Renal cortex interstitium (tissue), 11 donors: ENCODE data around the gene AKAP13. TPM values are rescaled to one million over a fixed set of nuclear protein-coding genes. Genes with fewer than 3 reads are reported as not detected.

Experiments
- DNase-seq, 11 donors: peaks; one replicate each; pipeline ENCODE4 v3.0.0-alpha.2; 2013; ENCODE audit warnings: low read depth in 9 of 11, low spot score in 4 of 11; ENCODE audit errors: extremely low read depth in 1 of 11
- polyA plus RNA-seq, 3 donors: library from polyadenylated mRNA; unstranded; fragments of 120-200 nt; gene quantifications; one replicate each; pipeline ENCODE4 v1.2.1, GENCODE V29; 2013; ENCODE audit not compliant: insufficient read length in 3 of 3

Gene AKAP13
- polyA plus RNA-seq, 3 donors, result 90.0 to 91.2 (median 91.2) TPM

DNA sequence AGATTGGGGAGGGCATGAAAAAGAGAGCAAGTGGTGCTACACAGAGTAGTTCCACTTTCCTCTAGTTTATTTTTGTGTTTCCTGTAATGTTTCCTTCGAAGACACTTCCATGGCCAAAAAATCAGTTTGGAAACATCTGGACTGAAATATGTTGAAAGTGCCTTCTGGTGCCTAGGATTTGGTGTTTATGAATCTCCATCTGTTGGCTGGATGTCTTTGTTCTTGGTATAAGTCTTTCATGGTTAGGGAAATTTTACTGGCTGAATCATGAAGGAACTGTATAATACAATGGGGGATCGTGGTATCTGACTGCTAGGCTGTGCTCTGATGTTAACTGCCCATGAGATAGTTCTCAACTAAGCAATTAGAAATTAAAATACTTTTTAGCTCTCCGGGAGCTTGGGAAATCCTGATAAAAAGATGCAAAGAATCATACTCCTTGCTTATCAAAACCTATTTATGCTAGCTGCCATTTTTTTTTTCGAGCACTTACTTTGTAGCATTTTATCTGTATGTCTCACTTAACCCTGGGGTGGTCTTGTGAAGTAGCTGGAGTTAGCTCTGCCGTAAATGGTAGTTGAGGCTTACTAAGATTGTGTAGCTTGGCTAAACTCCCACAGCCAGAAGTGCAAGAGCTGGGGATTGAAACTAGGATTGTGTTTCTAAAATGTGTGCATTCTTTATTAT is 21.9 kb downstream of the AKAP13 start:
- no peak for DNase-seq

DNA sequence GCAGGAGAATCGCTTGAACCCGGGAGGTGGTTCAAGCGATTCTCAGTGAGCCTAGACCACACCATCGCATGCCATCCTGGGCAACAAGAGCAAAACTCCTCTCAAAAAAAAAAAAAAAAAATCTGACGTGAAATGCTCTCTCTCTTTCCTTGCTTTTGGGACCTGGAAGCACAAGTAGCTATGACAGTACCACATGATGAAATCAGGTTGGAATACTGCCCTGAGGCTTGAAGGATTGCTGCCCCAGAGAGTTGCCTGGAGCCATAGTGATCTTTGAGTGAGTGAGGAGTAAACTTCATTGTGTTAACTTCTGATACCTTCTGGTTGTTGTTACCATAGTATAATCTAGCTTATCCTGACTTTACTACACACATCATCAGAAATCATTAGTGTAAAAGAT is 23.3 kb downstream of the AKAP13 start:
- DNase-seq, result no peak

DNA sequence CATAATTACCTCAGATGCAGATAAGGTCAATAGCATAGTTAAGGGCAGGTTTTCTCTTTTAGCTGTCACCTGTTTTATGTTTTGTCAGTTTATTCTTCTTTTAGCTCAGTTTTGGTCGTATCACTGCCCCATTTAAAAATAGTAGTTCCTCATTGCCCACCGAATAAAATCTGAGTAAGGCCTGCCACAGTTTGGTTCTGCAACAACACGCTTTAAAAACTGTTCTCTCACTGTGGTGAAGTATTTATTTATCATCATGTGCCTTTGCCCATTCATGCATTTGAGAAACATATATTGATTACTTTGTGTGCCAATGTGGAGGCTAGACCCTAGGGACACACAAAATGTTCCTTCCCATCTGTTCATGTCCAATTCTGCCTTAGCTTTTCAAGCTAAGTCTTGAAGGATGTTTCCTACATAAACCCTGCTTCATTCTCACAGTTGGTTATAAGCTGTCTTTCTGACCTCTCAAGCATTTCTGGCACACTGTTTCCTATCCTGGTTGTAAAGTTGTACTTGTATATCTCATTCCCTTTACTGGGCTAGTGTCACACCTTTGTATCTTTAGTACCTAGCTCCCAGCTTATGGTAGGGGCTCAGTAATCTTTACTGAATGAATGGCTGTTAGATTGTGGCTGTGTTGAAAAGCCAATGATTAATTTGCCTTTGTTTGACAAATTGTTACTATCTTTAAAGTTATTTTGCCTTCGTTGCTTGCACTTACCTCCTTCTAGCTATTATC is 23.9 kb downstream of the AKAP13 start:
- DNase-seq, result no peak

DNA sequence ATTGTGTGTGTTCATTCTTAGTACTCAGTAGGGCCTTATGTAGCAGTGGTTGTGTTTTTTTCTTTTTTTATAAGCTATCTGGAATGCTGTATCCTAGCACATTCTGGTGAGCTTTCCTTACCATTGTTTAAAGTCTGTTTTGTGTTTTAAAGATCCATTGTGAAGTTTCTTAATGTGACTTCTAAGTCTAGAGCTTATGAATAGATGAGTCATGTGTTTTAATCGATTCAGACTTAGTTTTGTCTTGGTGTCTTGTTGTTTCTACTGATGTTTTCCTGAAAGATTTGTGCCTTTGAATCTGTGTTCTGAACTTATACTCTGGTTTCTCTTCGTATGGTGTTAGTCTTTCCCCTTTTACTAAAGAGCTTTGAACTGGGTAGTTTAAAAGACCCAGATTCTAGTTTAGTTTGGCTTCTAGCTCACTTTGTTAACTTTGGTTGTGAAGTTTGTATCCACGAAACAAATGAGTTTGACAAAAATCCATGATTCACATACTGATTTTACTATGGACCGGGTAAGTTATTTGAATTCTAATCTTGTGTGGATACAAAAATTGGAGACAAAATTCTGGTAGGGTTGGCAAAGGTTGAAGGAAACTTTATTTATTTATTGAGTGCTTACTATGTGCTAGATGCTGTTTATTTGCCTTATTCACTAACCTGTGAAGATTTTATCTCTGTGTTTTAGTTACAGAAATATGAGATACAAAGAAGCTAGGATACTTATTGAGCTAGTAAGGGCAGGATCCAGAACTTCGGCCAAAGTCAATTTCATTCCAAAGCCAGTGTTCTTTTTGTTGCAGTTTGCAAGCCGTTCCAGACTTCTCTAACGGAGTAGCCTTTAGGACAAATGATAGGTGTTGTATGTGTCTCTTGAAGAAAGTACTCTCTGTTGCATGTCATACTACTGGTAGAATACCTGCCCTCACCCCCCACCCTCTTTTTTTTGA is 24.8 kb downstream of the AKAP13 start:
- no peak for DNase-seq

DNA sequence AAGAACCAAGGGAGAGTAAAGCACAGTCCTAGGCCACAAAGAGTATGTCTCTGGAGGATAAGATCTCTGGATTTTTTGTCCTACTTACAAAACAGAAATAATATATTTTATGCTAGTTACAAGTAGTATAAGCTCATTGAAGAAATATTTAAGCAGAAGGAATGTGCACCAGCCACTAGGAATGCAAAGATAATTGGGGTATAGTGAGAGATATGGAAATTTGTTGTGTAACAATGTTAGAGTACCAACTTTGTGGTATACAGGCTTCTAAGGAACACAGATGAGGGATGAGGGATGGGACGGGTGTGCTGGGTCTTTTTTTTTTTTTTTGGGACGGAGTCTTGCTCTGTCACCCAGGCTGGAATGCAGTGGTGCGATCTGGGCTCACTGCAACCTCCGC is 26.5 kb downstream of the AKAP13 start:
- DNase-seq, result no peak

DNA sequence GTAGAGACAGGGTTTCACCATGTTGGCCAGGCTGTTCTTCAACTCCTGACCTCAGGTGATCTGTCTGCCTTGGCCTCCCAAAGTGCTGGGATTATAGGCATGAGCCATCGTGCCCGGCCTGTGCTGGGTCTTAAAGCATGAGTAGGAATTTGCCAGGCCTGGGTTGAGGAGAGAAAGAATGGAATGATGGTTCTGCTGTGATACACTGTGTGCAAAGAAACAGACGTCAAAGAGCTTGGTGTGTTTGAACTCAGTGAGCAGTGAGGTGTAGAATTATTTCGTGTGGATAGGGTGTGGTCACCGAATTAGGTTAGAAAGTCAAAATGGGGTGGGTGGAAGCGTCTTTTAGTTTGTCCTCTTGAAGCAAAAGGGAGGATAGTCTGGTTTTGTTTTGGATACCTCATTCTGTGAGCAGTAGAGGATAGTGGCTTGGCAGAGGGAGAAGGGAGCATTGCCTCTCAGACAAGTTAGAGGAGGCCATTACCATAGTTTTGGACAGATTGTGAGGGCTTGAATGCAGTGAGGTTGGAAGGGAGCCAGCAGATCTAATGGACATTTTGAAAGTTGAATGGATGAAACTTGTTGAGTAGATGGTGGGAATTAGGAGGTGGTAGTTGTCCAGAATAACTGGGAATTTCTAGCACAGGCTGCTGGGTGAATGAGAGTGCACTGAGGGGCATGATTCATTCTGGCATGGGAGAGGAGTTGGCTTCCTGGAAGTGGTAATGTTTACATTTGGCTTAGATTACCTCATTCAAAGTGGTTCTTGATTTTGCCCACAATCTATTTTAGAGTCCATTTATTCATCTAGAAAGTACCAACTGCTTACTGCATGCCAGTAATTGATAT is 27.2 kb downstream of the AKAP13 start:
- DNase-seq, result no peak

DNA sequence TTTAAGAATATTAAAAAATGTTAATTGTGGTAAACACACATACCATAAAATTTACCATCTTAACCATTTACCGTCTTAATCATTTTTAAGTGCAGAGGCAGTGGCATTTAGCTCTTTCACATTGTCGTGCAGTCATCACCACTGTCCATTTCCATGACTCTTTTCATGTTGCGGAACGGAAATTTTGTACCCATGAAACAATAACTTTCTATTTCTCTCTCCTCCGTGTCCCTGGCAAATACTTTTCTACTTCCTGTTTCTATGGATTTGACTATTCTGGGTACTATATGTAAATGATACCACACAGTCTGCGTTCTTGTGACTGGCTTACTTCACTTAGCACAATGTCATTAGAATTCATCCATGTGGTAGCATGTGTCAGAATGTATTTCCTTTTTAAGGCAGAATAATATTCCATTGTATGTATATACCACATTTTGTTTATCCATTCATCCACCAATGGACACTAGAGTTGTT is 27.9 kb downstream of the AKAP13 start:
- DNase-seq, result no peak

DNA sequence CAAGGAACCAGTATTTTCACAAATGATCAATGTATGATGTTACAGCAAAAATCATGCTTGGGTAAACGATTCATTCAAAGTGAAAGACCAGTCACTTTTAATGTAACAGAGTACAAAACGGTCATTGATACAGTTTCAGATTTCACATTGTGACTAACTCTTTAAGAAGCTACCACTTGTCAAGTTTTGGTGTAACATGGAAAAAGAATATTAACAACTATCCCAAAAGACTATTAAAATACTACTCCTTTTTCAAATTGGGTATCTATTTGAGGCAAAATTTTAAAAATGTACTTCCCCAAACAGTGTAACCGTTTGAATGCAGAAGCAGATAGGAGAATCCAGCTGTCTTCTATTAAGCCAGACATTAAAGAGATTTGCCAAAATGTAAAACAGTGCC is 31.7 kb downstream of the AKAP13 start:
- no peak for DNase-seq

DNA sequence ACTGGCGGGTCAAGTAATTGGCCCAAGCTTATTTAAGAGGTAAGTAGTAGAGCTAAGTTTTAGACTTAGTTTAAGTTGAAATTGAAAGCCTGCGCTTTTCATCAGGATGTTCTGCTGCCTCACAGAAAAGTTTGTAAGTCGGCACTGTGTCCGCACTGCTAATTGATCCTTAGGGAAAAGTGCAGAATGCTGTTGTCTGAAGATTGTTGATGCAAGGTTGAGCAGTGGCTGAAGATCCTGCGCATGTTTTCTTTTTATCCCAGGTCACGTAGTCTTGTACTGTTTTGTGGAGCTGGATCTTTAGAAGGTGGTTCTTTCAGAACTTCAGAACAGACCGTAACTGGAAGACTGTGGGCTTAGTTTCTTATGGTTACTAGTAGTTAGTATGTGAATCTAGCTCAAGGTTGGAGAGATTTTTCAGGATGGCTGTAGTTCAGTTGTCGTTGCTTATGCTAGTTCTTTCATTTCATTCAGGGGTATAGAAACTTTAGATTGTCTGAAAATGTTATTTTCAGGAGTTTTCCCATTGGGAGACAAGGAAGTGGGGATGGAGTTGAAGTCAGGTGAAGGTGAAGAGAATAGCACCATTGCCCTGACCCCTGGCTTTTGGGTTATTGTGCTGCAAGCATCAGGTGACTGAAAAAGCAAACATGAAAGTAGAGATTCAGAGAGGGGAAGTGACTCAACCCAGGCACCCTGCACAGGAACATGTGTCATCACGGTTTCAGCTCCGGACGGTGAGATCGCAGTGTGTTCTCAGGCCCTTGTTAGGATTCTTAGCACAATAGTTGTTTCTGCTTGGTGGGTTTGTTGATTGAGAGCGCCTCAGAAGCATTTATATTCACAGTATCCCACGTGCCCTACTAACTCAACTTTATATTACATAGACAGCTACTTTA is 32.8 kb downstream of the AKAP13 start:
- no peak for DNase-seq

DNA sequence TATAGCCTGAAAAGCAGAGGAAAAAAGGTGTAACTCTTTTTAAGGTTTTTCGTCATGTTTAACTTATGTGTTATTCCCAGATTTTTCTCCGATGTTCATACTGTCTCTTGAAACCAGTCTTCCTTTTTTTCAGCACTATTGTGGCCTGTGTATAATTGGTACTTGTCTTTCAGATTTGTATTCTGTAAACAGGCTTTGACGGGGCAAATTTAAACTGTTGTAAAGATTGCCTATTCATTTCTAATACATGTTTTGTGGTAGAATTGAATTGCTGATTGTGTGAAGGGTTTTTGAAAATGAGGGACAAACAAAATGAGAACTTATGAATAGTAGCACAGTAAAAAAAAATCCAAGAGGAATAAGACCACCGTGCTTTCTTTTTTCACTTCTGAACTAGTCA is 33.6 kb downstream of the AKAP13 start:
- DNase-seq, result no peak

DNA sequence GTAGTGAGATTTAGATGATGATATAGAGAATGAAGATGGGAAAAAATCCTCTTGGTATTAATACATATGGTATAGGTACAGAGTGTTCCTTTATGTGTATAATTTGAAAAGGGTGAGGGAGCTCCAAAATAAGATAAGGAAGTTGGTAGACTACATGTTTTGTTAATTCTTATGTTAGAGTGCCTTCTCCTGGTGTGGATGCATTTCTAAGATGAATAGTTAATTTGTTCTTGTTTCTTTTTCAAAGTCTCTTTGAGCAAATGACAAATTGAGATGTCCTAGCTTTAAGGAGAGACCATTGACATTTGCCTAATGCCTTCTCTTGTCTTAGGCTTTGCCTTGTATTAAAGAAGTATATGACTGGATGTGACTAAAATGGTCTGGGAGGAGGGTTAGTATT is 34.1 kb downstream of the AKAP13 start:
- no peak for DNase-seq

DNA sequence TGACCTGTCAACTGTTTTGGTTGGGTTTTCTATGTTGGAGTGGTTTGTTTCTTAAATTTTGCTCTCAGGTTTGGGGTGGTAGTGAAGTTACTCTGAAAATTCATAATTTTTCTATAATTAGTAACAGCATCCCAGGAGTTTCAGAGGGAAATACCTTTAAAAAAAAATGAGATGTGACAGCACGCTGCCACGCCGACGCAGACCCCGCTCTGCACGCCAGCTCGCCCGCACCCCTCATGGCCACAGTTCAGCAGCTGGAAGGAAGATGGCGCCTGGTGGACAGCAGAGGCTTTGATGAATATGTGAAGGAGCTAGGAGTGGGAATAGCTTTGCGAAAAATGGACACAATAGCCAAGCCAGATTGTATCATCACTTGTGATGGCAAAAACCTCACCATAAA is 34.6 kb downstream of the AKAP13 start:
- no peak for DNase-seq

DNA sequence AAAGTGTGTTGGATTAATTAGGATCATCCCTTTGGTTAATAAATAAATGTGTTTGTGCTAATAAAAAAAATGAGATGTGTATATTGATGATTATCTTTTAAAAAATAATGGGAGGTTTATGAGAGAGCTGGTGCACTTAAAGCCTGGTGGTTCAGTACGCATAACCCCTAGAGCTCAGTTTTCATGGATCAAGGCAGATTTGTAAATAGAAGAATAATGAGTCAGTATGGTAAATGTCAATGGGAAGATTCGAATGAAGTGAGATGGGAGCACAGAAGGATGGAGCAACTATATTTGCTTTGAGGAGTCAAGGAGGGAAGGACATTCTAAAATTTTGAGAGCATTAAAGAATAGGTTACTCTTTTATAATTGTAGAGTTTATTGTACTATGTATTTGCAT is 35.4 kb downstream of the AKAP13 start:
- DNase-seq, result no peak

DNA sequence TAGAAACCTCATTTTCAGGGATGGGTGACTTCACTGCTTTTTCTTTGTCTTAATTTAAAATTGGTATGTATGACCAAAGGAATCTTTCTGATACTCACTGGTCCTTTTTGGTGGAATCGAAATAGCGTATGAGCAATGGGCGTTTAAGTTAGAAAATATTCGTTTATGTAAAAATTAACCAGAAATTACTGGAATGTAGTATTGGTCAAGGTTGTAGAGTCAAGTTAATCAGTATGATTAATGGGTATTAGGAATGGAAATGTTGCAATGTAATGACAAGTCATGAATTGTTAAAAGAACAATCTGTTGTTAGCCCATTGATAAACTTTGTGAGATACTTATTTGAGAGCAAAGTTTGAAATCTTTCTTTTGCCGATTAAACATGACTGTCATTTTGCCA is 36.9 kb downstream of the AKAP13 start:
- no peak for DNase-seq

DNA sequence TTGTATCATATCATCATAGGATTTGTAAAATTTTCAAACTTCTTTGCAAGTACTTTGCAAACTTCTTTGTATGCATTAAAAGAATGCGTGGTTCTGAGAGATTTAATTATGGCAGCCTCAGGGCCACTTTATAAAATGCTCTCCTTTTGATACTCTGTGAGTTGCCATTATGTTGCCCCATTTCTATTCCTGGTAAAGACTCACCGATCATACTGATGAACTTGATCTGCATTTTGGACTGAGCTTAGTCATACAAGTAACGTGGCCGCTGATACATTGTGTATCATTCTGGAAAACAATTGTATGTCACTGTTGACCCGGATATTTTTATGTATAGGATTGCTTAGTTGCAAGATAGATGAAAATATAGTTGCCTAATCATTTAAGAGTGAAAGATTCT is 38.8 kb downstream of the AKAP13 start:
- DNase-seq, result no peak

DNA sequence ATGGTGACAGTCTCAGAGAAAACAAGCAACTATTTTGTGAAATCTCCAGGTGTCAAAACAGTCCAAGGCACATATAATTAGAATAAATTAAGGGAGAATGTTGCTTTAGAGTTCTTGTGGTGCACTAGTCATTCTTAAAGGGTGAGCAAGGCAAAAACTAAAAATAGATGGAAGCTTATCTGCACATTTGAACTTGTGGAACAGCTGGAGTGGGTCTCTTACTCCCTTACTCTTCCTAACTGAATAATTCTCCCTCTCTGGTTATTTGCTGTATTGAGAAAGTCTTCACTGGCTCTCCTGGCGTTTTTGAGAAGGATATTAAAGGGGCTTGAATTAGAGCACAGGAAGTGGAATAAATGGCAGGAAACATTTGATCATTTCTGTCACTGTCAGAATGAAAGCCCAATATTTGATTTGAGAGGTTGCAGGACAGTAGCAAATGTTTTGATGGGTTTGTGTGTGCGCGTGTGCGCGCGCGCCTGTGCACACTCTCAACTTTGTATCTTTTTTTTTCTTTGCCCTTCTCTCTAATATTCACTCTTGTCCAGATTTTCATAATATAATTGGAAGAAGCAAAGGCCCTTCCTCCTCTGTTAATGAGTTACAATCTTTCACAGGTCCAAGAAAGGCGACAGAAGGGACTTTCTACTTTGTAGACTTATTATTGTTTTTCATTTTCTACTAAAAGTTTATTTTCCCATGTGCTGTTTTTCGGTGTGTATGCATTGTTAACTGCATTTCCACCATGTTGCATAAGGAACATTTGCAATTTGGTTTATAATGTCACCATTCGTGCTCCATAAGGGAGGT is 40.9 kb downstream of the AKAP13 start:
- DNase-seq, result no peak

DNA sequence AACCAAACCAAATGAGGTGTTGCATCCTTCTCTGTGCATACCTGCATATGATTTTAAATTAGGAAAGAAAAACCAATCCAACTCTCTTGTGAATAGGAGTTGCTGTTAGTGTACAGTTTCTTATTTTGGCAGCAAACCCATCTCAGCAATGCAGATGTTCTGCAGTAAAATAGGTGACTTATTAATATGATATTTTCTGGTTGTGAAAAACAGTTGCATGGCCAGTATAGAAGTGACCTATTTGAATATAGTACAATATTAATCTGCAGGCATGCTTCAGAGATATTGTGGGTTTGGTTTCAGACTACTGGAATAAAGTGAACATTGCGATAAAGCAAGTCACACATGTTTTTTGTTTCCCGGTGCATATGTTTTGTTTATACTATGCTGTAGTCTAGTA is 42.2 kb downstream of the AKAP13 start:
- no peak for DNase-seq
